Measurements from ENCODE around the gene CDH4.

The CDH4 gene

DNA sequence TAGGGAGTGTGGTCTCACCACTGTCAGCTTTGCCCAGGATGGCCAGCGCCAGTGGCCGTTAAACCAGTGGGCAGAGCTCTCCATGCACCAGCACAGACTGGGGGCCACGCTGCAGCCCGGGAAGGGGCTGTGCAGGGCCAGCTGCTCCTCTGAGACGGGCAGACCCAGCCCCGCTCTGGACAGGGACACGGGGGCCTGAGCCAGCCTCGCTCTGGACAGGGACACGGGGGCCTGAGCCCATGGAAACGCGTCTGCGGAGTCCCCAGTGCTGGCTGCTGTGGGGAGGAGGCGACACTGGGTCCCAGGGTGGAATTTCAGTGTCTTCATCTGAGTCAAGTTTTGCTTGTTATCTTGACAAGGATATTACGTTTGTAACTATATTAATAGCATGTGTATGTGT lies 402.7 kb downstream of the CDH4 start:
- no peak overlapping the region for H3K4me3 ChIP-seq (replicated peaks; ENCODE audit: insufficient read depth, low read length)
- no peak for DNase-seq (ENCODE audit: low read depth in 1 of 2, low spot score in 1 of 2)
- H3K27me3 ChIP-seq (ENCODE audit: insufficient read depth, poor library complexity, severe bottlenecking): no peaks in the 10 kb centered on the region
- H3K27ac ChIP-seq (replicated peaks): no peak overlapping the region
- TF ChIP-seq SPI1 (IDR thresholded peaks at IDR 0.05; ENCODE audit: borderline replicate concordance, low read depth): no peak
- no peak for TF ChIP-seq GABPA (IDR thresholded peaks at IDR 0.05; ENCODE audit: low read depth)
- TF ChIP-seq, protein P1, sequence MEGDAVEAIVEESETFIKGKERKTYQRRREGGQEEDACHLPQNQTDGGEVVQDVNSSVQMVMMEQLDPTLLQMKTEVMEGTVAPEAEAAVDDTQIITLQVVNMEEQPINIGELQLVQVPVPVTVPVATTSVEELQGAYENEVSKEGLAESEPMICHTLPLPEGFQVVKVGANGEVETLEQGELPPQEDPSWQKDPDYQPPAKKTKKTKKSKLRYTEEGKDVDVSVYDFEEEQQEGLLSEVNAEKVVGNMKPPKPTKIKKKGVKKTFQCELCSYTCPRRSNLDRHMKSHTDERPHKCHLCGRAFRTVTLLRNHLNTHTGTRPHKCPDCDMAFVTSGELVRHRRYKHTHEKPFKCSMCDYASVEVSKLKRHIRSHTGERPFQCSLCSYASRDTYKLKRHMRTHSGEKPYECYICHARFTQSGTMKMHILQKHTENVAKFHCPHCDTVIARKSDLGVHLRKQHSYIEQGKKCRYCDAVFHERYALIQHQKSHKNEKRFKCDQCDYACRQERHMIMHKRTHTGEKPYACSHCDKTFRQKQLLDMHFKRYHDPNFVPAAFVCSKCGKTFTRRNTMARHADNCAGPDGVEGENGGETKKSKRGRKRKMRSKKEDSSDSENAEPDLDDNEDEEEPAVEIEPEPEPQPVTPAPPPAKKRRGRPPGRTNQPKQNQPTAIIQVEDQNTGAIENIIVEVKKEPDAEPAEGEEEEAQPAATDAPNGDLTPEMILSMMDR (IDR thresholded peaks at IDR 0.05; ENCODE audit: insufficient read depth, low read length): no peak
- TF ChIP-seq POLR2AphosphoS5 (IDR thresholded peaks at IDR 0.05; ENCODE audit: low read depth): no peak
- TF ChIP-seq, protein P2, sequence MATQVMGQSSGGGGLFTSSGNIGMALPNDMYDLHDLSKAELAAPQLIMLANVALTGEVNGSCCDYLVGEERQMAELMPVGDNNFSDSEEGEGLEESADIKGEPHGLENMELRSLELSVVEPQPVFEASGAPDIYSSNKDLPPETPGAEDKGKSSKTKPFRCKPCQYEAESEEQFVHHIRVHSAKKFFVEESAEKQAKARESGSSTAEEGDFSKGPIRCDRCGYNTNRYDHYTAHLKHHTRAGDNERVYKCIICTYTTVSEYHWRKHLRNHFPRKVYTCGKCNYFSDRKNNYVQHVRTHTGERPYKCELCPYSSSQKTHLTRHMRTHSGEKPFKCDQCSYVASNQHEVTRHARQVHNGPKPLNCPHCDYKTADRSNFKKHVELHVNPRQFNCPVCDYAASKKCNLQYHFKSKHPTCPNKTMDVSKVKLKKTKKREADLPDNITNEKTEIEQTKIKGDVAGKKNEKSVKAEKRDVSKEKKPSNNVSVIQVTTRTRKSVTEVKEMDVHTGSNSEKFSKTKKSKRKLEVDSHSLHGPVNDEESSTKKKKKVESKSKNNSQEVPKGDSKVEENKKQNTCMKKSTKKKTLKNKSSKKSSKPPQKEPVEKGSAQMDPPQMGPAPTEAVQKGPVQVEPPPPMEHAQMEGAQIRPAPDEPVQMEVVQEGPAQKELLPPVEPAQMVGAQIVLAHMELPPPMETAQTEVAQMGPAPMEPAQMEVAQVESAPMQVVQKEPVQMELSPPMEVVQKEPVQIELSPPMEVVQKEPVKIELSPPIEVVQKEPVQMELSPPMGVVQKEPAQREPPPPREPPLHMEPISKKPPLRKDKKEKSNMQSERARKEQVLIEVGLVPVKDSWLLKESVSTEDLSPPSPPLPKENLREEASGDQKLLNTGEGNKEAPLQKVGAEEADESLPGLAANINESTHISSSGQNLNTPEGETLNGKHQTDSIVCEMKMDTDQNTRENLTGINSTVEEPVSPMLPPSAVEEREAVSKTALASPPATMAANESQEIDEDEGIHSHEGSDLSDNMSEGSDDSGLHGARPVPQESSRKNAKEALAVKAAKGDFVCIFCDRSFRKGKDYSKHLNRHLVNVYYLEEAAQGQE (IDR thresholded peaks at IDR 0.05; ENCODE audit: insufficient replicate concordance, low read depth): no peak

DNA sequence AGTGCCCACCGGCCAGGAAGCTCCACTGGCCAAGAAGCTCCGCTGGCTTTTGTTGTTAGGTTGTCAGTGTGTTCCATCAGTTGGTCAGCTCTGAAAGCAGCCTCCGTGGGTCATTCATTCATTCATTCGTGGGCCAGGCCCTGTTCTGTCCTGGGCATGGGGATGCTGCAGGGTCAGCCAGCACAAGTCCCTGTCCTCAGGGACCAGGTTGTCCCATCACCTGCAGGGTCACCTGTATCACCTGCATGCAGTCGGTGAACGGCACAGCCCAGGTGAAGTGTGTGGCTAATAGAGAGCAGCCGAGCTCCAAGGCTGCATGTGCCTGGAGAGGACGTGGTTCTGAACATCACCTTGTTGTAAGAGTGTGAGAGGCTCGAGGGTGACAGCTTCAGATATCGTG lies 403.5 kb downstream of the CDH4 start:
- DNase-seq (ENCODE audit: low read depth in 1 of 2, low spot score in 1 of 2): no peak
- TF ChIP-seq SPI1 (IDR thresholded peaks at IDR 0.05; ENCODE audit: borderline replicate concordance, low read depth) (no peak), POLR2AphosphoS5 (IDR thresholded peaks at IDR 0.05; ENCODE audit: low read depth) (no peak), GABPA (IDR thresholded peaks at IDR 0.05; ENCODE audit: low read depth) (no peak)
- TF ChIP-seq, protein P2 (IDR thresholded peaks at IDR 0.05; ENCODE audit: insufficient replicate concordance, low read depth): no peak
- TF ChIP-seq, protein P1 (IDR thresholded peaks at IDR 0.05; ENCODE audit: insufficient read depth, low read length): no peak
- no peak overlapping the region for H3K4me3 ChIP-seq (replicated peaks; ENCODE audit: insufficient read depth, low read length)
- H3K27me3 ChIP-seq (ENCODE audit: insufficient read depth, poor library complexity, severe bottlenecking): no peaks in the 10 kb centered on the region
- H3K27ac ChIP-seq (replicated peaks): no peak overlapping the region

DNA sequence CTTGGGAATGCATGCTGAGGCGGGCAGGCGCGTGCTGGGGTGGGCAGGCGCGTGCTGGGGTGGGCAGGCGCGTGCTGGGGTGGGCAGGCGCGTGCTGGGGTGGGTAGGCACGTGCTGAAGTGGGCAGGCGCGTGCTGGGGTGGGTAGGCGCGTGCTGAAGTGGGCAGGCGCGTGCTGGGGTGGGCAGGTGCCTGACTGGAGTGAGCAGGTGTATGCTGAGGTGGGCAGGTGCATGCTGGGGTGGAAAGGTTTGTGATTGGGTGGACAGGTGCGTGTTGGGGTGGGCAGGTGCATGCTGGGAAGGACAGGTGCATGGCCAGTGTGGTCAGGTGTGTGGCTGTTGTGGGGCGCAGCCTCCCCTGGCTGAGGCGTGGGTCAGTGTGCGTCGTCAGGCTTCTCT lies 404.1 kb downstream of the CDH4 start:
- no peak for DNase-seq (ENCODE audit: low read depth in 1 of 2, low spot score in 1 of 2)
- no peak overlapping the region for H3K4me3 ChIP-seq (replicated peaks; ENCODE audit: insufficient read depth, low read length)
- H3K27me3 ChIP-seq (ENCODE audit: insufficient read depth, poor library complexity, severe bottlenecking): no peaks in the 10 kb centered on the region
- TF ChIP-seq, protein P2 (IDR thresholded peaks at IDR 0.05; ENCODE audit: insufficient replicate concordance, low read depth): no peak
- TF ChIP-seq GABPA (IDR thresholded peaks at IDR 0.05; ENCODE audit: low read depth): no peak
- TF ChIP-seq, protein P1 (IDR thresholded peaks at IDR 0.05; ENCODE audit: insufficient read depth, low read length): no peak
- no peak for TF ChIP-seq POLR2AphosphoS5 (IDR thresholded peaks at IDR 0.05; ENCODE audit: low read depth)
- TF ChIP-seq SPI1 (IDR thresholded peaks at IDR 0.05; ENCODE audit: borderline replicate concordance, low read depth): no peak
- H3K27ac ChIP-seq (replicated peaks): no peak overlapping the region
